ENCODE measurements around the gene PAPPA.

The PAPPA gene

GRCh38 chr9:116417464-116417863 lies 263.9 kb downstream of the PAPPA start:
- ChIA-PET CTCF (no interaction called here), POLR2A (no interaction called here)
- no peak for DNase-seq (ENCODE audit: extremely low spot score)
- no peak for TF ChIP-seq CTCF (IDR thresholded peaks at IDR 0.05; ENCODE audit: control extremely low read depth, extremely low read depth, low read depth, missing control alignments)

GRCh38 chr9:116419181-116419580 lies 265.6 kb downstream of the PAPPA start:
- no peak for TF ChIP-seq CTCF (IDR thresholded peaks at IDR 0.05; ENCODE audit: control extremely low read depth, extremely low read depth, low read depth, missing control alignments)
- DNase-seq (ENCODE audit: extremely low spot score) = no peak
- ChIA-PET POLR2A (no interaction called here), CTCF (interaction anchor here (1.1 kb wide), 1 partner anchor 14 kb away, joined by 3 read pairs; no protein-coding TSS in a partner anchor)

- CTCF ChIA-PET = interaction anchor here (0.9 to 3.2 kb wide), 5 partner anchors 9 to 19 kb away, joined by 3 to 19 read pairs (median 3); no protein-coding TSS in a partner anchor
- POLR2A ChIA-PET = no interaction called here
Measured at GRCh38 chr9:116420993-116421538, 267.5 kb downstream of the PAPPA start.

GRCh38 chr9:116422119-116422979 lies 268.8 kb downstream of the PAPPA start:
- TF ChIP-seq CTCF (IDR thresholded peaks at IDR 0.05; ENCODE audit: control extremely low read depth, extremely low read depth, low read depth, missing control alignments) = no peak
- ChIA-PET CTCF (interaction anchor here (1.3 to 3.2 kb wide), 4 partner anchors 11 to 20 kb away, joined by 3 to 19 read pairs (median 4); no protein-coding TSS in a partner anchor), POLR2A (no interaction called here)
- no peak for DNase-seq (ENCODE audit: extremely low spot score)

More at GRCh38 chr9:116420993-116421538, 267.5 kb downstream of the PAPPA start:
- TF ChIP-seq CTCF (IDR thresholded peaks at IDR 0.05; ENCODE audit: control extremely low read depth, extremely low read depth, low read depth, missing control alignments) = no peak
- no peak for DNase-seq (ENCODE audit: extremely low spot score)

- no peak for DNase-seq (ENCODE audit: extremely low spot score)
- TF ChIP-seq CTCF (IDR thresholded peaks at IDR 0.05; ENCODE audit: control extremely low read depth, extremely low read depth, low read depth, missing control alignments) = no peak
- ChIA-PET POLR2A (no interaction called here), CTCF (interaction anchor here (0.7 to 3.2 kb wide), 5 partner anchors 10 to 30 kb away, joined by 3 to 19 read pairs (median 4); no protein-coding TSS in a partner anchor)
Measured at GRCh38 chr9:116423149-116423548, 269.6 kb downstream of the PAPPA start.

GRCh38 chr9:116425244-116425643 lies 271.7 kb downstream of the PAPPA start:
- ChIA-PET CTCF (interaction anchor here (1.1 to 1.2 kb wide), 2 partner anchors 9 to 10 kb away, joined by 3 read pairs; no protein-coding TSS in a partner anchor), POLR2A (no interaction called here)
- TF ChIP-seq CTCF (IDR thresholded peaks at IDR 0.05; ENCODE audit: control extremely low read depth, extremely low read depth, low read depth, missing control alignments) = no peak
- no peak for DNase-seq (ENCODE audit: extremely low spot score)

All from GM10248 (cell line).